Measurements from ENCODE around the gene PHYHD1.

DNA sequence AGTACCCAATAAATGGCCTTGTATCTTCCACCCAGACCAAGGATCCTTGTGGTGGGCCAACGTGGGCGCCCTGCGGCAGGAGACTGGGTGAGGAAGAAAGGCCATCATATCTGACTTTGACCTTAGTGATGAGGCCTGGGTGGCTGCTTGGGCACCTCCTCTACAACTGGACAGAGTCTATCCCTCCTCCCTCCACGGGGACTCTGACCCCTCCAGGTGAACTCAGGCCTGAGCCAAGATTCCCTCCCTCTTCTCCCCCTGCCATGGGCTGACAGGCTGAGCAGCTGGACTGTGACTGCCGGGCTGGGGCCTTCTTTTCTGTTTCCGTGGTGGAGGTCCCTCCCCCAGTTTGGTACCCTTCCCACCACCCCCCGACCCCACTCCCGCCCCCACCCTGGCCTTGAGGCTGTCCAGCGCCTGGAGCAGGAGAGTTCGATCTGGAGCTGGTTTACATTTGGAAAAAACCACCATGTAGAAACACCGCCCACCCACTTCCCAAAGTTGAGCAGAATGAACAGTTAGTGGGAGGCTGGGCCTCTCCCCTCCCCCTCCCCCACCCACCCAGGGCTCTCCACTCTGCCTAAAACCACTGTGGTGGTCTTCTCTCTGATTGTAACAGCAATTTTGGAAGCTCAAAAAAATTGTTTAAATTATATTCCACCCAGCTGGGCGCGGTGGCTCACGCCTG, 1.2 kb upstream of the PHYHD1 start:
- TF ChIP-seq, protein P1, sequence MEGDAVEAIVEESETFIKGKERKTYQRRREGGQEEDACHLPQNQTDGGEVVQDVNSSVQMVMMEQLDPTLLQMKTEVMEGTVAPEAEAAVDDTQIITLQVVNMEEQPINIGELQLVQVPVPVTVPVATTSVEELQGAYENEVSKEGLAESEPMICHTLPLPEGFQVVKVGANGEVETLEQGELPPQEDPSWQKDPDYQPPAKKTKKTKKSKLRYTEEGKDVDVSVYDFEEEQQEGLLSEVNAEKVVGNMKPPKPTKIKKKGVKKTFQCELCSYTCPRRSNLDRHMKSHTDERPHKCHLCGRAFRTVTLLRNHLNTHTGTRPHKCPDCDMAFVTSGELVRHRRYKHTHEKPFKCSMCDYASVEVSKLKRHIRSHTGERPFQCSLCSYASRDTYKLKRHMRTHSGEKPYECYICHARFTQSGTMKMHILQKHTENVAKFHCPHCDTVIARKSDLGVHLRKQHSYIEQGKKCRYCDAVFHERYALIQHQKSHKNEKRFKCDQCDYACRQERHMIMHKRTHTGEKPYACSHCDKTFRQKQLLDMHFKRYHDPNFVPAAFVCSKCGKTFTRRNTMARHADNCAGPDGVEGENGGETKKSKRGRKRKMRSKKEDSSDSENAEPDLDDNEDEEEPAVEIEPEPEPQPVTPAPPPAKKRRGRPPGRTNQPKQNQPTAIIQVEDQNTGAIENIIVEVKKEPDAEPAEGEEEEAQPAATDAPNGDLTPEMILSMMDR (IDR thresholded peaks at IDR 0.05; ENCODE audit: insufficient read depth, low read length): no peak
- TF ChIP-seq POLR2AphosphoS5 (IDR thresholded peaks at IDR 0.05; ENCODE audit: low read depth): no peak
- TF ChIP-seq, protein P2, sequence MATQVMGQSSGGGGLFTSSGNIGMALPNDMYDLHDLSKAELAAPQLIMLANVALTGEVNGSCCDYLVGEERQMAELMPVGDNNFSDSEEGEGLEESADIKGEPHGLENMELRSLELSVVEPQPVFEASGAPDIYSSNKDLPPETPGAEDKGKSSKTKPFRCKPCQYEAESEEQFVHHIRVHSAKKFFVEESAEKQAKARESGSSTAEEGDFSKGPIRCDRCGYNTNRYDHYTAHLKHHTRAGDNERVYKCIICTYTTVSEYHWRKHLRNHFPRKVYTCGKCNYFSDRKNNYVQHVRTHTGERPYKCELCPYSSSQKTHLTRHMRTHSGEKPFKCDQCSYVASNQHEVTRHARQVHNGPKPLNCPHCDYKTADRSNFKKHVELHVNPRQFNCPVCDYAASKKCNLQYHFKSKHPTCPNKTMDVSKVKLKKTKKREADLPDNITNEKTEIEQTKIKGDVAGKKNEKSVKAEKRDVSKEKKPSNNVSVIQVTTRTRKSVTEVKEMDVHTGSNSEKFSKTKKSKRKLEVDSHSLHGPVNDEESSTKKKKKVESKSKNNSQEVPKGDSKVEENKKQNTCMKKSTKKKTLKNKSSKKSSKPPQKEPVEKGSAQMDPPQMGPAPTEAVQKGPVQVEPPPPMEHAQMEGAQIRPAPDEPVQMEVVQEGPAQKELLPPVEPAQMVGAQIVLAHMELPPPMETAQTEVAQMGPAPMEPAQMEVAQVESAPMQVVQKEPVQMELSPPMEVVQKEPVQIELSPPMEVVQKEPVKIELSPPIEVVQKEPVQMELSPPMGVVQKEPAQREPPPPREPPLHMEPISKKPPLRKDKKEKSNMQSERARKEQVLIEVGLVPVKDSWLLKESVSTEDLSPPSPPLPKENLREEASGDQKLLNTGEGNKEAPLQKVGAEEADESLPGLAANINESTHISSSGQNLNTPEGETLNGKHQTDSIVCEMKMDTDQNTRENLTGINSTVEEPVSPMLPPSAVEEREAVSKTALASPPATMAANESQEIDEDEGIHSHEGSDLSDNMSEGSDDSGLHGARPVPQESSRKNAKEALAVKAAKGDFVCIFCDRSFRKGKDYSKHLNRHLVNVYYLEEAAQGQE (IDR thresholded peaks at IDR 0.05; ENCODE audit: insufficient replicate concordance, low read depth): no peak
